GM18907 (cell line): Measurements from ENCODE around the gene RRP1.
"Not testable (repeated sequence)": the region's sequence is repeated elsewhere in the genome, so short reads cannot be mapped to it uniquely, and the experiment has no call there.

Experiments
- ATAC-seq: cut with Tn5 transposase; IDR thresholded peaks from one replicate; pipeline ENCODE4 v1.9.1; 2021; ENCODE audit warnings: mild to moderate bottlenecking, moderate library complexity; ENCODE audit not compliant: unreplicated experiment

Gene RRP1

DNA sequence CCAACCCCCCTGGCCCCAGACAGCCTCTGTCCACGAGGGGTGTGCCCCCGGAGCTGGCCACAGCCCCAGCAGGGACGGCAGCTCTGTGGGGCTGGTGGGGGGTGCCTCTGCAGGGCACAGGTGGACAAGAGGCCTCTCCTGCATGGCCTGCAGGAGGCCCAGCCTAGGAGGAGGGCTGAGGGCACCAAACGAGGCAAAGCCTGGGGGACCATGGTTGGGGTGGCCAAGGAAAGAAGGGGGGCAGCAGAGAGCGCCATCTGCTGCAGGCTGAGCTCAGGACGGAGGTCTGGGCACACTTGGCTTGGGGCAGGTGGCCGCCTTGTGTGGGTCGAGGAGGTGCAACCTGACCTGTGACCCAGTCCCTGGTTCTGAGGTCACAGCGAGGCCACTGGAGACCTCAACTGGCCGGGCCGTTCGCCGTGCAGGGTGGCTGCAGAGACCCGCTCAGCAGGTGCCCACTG, 27.3 kb downstream of the RRP1 start:
- no peak for ATAC-seq

DNA sequence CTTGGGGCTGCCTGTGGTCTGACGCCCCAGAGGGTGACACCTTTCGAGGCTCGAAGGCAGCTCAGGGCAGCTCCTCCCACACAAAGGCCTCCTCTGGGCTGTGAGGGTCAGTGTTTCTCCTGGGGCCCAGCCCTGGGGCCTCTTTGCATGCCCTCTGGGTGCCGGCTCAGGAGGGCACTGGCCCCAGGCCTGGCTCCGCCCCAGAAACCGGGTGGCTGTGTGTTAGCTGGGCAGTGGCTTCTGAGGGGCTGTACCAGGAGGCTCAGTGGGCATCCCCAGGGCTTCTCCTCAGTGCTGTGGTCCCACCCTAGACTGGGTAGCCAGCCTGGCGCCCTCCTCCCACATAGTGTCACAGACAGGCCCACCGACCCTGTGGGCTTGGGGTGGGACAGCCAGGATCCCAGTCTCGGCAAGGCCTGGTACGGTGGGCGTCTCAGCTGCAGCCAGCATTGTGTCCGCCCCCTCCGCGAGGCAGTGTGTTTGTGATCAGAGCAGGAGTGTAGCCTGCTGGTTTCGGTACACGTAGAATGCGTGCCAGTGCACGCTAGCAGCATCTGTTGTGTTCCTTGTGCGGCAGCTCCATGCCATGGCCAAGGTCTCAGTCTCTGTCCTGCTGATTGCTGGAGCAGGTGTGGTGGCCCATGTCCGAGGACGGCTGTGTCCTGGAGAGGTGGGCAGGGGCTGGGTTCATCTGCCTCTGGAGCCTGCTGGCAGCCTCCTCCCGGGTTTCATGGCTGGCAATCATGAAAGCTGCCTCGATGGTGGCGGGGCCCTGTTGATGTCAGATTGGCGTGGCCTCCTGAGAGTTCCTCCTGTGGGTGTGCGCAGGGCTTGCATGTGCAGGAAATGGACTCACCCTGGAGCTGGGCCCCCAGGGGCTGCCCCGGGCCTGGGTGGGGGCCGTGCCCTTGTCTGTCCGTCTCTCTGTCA, 28.0 kb downstream of the RRP1 start:
- ATAC-seq = no peak

DNA sequence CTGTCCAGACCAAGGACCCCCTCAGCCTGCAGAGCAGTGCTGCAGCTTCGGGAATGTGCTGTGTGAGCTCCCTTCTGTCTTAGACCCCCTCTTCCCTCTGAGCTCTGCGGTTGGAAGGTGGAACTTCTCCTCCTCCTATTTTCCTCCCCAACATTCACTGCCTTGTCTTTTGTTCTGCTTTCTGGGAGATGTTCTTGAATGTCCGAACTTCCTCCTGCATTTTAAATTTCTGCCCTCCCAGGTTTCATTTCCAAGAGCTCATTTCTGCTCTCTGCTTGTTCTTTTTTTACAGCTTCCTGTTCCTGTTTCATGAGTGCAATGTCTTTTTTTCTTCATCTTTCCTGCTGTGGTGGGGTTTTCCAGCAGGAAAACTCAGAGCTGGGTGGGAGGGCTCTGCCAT, 29.3 kb downstream of the RRP1 start:
- no peak for ATAC-seq

GRCh38 chr21:43819511-43820405, 30.4 kb downstream of the RRP1 start:
- ATAC-seq = no peak

DNA sequence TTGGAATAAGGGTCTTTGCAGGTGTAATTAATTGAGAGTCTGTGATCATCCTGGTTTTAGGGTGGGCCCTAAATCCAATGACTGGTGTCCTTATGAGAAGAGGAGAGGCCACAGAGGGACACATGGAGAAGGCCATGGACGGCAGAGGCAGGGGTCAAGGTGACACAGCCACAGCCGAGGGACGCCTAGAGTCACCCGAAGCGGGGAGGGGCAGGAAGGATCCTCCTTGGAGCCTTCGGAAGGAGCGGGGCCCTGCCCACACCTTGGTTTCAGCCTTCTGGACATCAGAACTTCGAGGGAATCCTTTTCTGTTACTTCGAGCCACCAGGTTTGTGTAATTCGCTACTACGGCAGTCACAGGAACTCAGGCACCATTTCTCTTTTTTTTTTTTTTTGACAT, 31.1 kb downstream of the RRP1 start:
- ATAC-seq = no peak

GRCh38 chr21:43822166-43822565, 32.8 kb downstream of the RRP1 start:
- not testable (repeated sequence) for ATAC-seq

DNA sequence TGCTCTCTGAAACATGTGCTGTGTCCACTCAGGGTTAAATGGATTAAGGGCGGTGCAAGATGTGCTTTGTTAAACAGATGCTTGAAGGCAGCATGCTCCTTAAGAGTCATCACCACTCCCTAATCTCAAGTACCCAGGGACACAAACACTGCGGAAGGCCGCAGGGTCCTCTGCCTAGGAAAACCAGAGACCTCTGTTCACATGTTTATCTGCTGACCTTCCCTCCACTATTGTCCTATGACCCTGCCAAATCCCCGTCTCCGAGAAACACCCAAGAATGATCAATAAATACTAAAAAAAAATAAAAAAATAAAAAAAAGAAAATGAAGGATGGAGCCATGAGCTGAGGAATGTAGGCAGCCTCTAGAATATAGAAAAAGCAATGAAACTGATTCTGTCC, 33.4 kb downstream of the RRP1 start:
- ATAC-seq = not testable (repeated sequence)

GRCh38 chr21:43824333-43825241, 35.2 kb downstream of the RRP1 start:
- ATAC-seq = no peak

- no peak for ATAC-seq
These were observed 36.0 kb downstream of the RRP1 start for GRCh38 chr21:43825242-43825935.

DNA sequence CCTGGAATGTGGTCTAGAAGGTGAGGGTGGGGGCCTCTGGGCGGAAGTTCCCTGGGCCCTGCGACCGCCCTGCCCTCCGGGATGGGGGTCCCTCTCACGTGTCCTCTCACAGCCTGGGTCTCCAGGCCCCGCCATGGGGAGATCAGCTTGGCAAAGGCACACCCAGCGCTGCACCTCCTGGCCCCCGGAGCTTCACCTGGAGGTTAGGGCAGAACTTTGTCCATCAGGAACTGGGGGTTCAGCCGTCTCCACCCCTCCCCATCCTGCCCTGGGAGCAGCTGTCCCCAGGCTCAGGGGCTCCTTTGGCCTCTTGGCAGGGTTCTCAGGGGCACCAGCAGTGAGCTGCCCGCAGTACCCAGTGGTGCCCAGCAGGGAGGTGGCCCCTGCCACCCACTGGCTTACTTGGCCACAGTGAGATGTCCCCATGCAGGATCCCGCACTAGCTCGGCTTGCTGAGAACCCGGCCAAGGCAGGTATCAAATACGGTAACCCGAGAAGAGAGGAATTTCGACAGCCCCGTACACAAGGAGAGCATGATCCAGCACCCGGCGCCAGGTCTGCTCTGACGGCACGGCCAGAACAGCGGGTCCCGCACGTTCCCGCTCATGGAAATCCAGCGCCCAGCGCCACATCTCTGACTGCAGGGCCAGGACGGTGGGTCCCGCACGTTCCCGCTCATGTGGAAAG, 36.7 kb downstream of the RRP1 start:
- ATAC-seq = no peak

DNA sequence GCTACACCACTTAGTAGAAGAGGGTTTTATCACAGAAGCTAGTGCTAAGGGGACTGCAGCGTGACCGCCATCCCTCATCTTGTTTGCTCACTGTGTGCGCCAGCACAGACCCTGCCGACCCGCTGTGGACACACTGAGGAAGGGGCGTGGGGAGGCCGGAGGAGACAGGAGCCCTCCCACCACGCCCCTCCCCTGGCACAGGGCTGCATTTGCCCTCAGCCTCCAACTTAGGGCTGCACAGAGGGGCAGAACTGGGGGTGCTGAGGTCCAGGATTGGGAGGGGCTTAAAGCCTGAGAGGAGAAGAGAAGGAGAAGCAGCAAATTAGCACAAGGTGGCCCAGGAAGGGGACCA, 37.2 kb downstream of the RRP1 start:
- no peak for ATAC-seq

- no peak for ATAC-seq
These were observed 37.7 kb downstream of the RRP1 start for GRCh38 chr21:43827015-43827611.

GRCh38 chr21:43829161-43829560, 39.8 kb downstream of the RRP1 start:
- ATAC-seq = no peak

GRCh38 chr21:43829575-43830119, 40.3 kb downstream of the RRP1 start:
- ATAC-seq = no peak

GRCh38 chr21:43832158-43832550, 42.8 kb downstream of the RRP1 start:
- no peak for ATAC-seq

GRCh38 chr21:43832648-43833047, 43.3 kb downstream of the RRP1 start:
- no peak for ATAC-seq

GRCh38 chr21:43834146-43834905, 44.9 kb downstream of the RRP1 start:
- ATAC-seq = no peak

DNA sequence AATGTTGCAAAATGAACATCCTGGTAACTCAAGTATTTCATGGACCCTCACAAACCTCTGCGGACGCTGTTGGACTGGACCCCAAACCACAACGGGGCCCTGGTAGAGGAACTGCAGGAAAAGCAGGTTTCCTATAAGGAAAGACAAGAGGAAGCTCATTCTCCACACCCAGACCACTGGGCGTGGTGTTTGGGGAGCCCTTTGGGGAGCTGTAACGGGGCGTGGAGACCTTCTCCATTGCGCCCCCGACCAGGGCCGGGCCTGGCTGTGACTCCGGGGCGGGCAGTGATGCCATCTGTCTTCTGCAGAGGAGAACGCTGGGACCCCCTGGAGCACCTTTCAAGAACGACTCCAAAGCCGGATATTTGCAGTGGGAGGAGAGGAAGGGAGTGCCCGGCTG, 45.7 kb downstream of the RRP1 start:
- no peak for ATAC-seq
